GM19452 (cell line): Measurements from ENCODE around the gene SECTM1.

Experiments used
- ATAC-seq: cut with Tn5 transposase; IDR thresholded peaks from one replicate; pipeline ENCODE4 v1.9.1; 2021; ENCODE audit not compliant: unreplicated experiment

SECTM1 gene

DNA sequence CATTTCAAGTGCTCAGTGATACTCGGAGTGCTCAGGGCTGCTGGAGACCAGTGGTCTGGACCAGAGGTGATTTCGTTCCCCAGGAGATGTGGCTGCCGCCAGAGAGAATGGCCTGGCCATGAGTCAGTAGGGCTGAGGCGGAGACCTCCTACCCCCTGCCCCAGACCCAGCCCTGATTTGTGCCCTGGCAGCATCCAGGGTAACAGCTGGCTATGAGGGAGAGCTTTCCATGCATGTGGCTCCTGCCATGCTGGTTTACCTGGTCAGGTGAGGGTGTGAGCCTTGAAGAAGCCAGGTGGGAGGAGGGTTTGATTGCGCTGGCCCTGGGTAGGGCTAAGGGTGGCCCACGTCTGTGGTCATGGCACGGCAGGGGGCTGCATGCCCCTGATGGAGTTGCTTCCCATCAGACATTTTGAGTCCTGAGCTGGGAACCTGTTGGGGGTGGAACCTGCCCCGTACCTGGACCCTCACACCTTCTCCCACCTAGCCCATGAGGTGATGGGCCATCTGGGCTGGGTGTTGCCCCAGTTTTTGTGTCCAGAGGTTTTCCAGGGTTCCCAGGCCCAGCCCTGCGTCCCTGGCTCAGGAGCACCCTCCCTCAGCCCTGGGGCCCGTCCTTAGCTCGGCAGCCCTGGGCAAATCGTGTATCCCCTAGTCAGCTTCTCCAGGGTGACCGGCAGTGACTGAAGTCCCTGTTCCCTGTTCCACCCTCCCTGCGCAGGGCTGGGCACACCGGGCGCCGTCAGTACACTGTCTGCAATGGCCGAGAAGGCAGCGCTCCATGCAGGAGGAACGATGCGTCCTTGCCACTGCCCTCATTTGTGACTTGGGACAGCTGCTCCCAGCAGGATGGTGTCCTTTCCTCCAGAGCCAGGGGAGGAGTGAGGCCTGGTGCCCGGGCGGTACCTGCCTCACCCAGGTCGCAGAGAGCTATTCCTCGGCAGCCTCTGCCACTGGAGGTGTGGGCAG lies 51.0 kb downstream of the SECTM1 start:
- ATAC-seq, result no peak

DNA sequence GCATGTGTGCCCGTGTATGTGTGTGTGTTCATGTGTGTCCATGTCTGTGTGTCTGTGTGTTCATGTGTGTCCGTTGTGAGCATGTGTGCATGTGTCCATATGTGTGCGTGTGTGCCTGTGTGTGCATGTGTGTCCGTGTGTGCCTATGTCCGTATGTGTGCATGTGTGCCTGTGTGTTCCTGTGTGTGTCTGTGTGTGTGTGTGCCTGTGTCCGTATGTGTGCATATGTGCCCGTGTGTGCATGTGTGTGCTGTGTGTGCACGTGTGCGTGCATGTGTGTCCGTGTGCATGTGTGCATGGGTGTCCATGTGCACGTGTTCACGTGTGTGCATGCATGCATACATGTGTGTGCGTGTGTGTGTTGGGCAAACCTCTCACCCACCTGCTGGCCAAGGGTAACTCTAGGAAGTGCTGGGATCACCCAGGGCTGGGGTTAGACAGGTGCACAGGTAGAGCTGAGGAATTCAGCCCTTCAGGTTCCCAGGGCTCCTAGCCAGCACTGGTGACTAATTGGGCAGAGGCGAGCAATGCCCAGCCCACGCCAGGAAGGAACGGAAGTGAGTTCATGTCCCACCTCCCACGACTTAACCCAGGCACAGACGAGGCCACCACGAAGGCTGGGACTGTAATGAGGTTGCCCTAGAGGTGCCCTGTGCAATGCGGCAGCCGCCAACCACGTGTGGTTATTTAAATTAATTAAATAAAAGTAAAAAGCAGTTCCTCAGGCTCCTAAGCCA lies 51.9 kb downstream of the SECTM1 start:
- no peak for ATAC-seq

DNA sequence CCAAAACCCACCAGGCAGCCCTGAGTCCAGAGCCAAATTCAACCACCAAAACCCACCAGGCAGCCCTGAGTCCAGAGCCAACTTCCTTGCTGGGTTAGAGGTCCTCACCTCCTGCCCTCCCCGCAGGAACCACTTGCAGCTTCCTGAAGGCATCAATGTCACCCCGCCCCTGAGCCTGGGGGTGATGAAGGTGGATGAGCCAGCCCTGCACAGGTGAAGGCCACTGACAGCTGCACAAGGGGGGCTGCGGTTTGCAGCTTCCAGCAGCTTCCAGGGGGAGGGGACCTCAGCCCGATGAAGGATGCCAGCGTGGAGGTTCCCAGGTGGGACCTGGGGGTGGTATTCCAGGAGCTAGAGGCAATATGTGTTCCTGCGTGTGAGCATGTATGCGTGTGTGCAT lies 52.5 kb downstream of the SECTM1 start:
- no peak for ATAC-seq

DNA sequence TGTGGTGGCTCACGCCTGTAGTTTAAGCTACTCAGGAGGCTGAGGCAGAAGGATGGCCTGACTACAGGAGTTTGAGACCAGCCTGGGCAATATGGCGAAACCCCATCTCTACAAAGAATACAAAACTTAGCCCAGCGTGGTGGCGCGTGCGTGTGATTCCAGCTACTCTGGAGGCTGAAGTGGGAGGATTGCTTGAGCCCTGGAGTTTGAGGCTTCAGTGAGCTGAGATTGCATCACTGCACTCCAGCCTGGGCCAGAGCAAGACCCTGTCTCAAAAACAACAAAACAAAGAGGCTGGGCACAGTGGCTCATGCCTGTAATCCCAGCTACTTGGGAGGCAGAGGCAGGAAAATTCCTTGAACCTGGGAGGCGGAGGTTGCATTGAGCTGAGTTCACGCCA lies 53.0 kb downstream of the SECTM1 start:
- no peak for ATAC-seq

DNA sequence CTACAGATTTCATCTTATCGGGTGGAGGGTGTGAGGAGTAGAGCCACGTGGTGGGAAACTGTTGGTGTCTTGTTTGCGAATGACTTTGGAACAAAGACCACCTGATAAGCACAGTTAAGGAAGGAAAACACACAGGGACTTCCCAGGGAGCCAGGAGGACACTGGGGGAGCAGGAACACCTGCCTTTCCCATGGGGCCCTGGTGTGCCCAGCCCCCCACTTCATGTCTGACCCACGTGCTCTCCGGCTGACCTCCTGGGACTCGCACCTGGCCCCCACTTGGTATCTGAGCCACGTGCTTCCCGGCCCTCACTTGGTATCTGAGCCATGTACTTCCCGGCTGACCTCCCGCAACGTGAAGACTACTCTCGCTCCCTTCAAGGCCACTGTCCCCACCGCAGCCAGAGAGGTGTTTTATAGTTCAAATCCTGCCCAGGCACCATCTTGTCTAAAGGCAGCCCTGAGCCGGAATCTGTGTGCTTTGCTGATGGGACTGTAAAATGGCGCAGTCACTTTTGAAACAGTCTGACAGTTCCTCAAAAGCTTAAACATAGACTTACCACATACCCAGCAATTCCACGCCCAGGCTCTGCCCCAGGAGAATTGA lies 54.7 kb downstream of the SECTM1 start:
- ATAC-seq, result no peak

DNA sequence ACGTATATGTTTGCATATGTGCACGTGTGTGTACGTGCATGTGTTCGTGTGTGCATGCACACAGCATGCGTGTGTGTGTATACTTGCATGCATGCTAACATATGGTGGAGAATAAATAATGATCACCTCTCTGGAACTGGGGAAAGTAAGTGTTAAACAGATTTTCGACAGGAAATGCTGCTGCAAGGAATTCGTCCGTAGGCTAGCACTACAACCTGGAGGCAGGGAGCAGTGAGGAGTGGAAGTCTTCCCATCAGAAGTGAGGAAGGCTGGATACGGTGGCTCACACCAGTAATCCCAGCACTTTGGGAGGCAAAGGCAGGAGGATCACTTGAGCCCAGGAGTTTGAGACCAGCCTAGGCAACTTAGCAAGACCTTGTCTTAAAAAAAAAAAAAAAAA lies 55.3 kb downstream of the SECTM1 start:
- no peak for ATAC-seq

DNA sequence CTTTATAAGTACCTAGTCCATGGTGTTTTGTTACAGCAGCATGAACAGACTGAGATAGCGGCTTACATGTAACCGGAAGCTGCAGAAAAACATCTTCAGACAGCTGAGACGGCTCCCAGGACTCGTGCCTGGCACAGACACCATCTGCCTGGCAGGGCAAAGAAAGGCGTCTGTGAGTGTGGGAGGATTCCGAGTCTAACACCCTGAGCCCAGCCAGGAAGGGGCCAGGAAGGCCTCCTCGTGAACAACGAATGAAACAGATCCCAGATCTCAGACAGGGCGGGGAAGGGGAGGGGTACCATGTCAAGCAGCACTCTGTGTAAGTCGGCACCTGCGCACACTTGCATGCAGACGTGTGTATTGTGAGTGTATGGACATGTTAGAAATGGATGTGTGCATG lies 55.7 kb downstream of the SECTM1 start:
- no peak for ATAC-seq

DNA sequence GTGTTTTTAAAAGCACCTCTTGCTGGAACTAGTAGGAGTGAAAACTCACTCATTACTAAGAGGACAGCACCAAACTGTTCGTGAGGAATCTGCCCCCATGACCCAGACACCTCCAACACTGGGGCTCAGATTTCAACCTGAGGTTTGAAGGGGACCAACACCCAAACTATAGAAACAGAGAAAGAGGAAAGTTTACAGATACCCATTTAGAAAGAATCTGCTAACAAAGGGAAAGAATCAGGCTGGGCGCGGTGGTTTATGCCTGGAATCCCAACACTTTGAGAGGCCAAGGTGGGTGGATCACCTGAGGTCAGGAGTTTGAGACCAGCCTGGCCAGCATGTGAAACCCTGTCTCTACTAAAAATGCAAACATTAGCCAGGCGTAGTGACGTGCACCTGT lies 56.6 kb downstream of the SECTM1 start:
- ATAC-seq, result no peak

DNA sequence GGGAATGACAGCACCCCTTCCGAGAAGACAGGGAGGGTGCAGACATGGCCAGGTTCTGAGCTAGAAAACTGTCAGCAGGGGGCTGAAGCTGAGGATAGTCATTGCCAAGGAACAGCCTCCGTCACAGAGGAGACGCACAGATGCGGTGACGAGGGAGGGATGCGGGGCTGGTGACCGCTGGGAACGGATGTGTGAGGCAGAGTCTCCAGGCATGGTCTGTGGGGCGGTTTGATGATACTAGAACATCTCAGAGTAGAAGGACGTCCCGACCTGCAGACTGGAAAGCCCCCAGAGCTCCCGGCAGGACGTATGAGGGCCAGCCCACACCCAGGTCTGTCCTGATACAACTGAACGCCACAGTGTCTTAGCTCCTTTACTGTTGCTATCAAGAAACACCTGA lies 58.2 kb downstream of the SECTM1 start:
- no peak for ATAC-seq

DNA sequence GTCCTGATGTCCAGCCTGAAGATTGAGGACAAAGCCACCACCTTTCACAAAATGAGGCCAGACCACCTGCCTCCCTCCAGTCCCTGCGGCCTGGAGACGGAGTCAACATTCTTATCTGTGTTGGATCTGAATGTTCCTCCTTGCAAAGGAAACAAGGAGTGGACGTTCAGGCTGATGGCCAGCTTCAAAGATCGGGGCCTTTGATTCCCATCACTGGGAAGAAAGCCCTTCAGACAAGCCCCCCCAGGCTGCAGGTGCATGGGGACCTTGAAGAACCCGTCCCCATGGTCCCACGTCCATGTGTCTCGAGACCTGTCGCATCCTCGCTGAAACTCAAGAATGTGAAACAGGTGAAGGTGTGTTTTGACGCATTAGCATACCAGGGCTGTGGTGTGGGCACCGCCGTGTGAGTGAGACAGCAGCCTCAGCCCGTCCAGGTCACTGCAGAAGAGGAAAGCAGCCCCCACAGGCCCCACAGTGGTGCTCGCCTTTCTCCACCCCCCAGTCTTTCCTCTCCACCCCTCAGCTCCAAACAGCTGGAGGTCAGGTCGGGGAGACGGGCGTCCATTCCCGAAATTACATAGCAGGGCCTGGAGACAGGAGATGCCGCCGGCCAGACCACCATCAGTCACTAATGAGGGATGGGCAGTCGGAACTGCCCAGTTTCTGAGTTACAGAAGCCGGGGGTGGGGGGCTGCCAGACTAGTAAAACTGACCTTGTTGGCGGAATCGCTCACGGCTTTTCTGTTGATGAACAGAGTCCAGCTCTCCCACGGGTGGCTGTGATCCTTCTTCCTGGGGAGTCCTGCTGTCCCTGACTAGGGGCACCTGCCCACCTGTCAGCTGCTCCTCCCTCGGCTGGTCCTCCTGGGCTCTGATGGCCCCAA lies 59.2 kb downstream of the SECTM1 start:
- no peak for ATAC-seq

DNA sequence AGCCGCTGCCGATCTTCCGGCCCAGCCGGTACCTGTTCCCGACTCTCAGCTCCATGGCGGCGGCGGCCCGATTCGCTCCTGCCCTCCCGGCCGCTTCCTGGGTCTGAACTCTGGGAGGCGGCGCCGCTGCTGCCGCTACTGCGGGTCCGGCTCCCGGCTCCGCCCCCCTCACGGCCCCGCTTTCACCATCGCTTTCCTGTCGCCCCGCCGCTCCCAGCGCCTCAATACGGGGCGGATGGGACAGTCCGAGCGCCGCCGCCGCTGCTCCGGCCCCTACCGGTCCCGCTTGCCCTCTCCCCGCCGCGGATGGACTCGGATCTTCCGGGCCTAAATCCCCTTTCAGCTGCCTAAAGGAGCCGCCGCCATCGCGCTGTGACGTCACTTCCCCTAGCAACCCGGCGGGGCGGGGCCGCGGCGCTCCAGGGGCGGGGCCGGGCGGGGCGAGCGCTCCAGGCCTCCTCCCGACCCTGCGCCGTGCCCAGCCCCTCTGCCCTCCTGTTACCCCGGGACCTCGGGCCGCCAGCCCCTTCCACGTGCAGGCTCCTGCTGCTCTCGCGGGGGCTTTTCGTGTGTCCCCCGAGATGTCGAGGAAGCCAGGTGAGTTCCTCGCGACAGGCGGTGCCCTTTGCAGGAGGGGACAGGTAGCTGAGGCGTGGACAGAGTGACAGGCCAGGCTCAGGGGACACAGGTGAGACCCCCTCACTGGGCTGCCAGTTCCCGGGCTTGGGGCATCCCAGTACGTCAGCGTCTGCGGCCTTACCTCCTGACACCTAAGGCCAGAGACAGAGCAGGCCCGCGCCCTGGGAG lies 60.0 kb downstream of the SECTM1 start, which contains the start of gene CSNK1D:
TSS of gene CSNK1D (minus strand) at position 374 of the 807 bp plus-strand sequence. CDS start at position 55, 319 bp downstream.
- peak; percentile 84 for ATAC-seq

DNA sequence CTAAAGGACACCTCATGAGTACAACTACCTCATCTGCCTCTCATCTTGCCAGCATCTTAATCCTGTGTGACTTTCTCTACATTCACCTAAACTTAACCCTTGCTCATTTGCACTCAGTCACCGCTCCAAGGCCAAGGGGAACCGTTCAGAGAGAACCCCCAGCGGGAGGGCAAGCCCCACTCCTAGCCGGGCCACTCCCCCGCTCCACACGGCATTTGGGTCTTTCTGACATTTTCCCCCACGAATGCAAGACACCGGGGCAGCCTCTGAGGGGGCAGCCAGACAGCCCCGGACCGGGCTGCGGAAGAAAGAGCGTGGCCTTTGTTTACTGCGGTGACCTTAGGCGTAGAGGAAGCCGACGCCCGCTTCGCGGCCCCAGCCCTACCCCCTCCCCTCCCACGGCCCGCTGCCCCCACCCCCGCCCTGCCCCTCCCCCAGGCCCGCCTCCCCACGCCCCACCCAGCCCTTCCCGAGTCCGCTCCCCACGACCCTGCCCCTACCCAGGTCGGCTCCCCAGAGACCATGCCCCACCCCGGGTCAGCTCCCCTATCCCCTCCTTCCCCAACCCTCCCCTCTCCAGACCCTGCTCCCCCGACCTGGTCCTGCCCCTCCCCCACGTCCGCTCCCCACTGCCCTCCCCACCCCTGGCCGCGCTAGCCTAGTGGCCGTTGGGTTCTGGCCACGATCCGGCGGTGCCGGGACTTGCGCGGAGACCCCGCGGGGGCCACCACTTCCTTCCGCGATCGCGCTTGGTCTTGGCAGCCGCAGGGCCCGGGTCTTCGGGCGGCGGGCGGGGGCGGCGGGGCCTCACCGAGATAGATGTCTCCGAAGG lies 60.9 kb downstream of the SECTM1 start:
- ATAC-seq, result no peak

DNA sequence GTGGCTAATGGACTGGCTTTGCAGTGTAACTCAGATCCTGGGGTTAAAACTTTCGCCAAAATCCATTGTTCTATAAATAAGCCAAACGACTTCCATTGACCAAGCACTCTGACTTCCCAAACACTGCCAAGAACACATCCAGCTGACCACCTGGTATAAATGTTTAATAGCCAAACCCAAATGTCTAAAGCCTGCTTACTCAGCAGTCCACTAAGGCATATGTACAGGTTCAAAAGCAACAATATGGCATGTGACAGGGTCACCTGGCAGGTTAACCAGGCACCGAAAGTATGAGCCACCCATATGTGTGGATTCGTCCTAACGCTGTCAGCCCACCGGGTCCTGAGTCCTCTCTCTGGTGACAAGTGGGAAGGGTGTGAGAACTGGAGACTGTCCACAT lies 62.2 kb downstream of the SECTM1 start:
- no peak for ATAC-seq
